HG03103 (cell line): ENCODE measurements around the gene CYP27B1.

Experiments used
- ATAC-seq: cut with Tn5 transposase; IDR thresholded peaks from one replicate; pipeline ENCODE4 v1.9.1; 2021; ENCODE audit warnings: low read depth; ENCODE audit not compliant: unreplicated experiment

The CYP27B1 gene

GRCh38 chr12:57737467-57738460 is 29.1 kb downstream of the CYP27B1 start:
- ATAC-seq: no peak

DNA sequence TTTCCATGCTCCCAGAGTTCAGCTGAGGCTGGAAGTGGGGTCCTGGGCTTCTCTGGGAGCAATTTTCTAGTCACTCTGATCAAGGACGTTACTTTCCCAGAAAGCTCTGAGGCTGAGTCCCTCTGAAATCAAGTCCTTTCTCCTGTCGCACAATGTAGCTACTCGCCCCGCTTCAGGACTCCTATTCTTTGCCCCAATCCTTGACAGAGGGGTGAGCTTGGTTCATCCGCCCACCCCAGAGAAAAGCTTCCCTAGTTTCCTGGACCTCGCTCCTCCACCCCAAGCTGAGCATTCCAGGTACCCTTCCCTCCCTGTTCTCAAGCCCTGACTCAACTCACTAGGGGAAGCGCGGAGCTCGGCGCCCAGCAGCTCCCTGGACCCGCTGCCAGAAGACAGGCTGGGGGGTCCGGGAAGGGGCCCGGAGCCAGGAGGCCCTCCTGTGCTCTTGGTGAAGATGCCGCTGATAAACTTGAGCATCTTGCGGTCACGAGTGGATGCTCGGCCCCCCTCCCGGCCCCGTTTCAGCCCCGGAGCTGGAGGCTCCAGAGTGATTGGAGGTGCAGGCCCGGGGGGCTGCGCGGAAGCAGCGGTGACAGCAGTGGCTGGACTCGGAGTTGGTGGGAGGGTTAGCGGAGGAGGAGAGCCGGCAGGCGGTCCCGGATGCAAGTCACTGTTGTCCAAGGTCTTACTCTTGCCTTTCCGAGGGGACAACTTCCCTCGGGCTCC is 30.0 kb downstream of the CYP27B1 start:
- no peak for ATAC-seq

- ATAC-seq: no peak
Observed at GRCh38 chr12:57735952-57736740, 30.7 kb downstream of the CYP27B1 start.

- no peak for ATAC-seq
Observed at GRCh38 chr12:57735198-57735855, 31.6 kb downstream of the CYP27B1 start.

- ATAC-seq: no peak
Observed at GRCh38 chr12:57734591-57734990, 32.3 kb downstream of the CYP27B1 start.

DNA sequence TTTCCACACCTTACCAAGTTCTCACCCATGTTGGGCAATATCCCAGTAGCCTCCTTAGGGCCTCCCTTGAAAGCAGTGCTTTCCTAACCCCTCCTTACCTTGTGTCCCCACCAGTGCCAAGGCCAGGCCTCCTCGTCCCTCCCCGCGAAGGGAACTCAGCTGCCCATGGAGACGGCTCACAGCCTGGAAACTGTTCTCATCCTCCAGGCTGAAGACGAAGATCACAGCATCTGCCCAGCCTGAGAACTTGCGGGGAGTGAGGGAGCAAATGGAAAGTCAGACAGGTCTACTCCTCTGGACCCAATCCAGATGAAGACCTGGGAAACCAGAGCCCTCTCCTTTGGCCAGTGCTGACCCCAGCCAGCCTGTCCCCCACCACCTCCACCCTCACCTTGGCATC is 33.0 kb downstream of the CYP27B1 start:
- ATAC-seq: no peak

- no peak for ATAC-seq
Observed at GRCh38 chr12:57732726-57733593, 33.9 kb downstream of the CYP27B1 start.

GRCh38 chr12:57732270-57732669 is 34.6 kb downstream of the CYP27B1 start:
- no peak for ATAC-seq

GRCh38 chr12:57731411-57732080 is 35.3 kb downstream of the CYP27B1 start:
- ATAC-seq: no peak

GRCh38 chr12:57730336-57731067 is 36.4 kb downstream of the CYP27B1 start:
- ATAC-seq: no peak

DNA sequence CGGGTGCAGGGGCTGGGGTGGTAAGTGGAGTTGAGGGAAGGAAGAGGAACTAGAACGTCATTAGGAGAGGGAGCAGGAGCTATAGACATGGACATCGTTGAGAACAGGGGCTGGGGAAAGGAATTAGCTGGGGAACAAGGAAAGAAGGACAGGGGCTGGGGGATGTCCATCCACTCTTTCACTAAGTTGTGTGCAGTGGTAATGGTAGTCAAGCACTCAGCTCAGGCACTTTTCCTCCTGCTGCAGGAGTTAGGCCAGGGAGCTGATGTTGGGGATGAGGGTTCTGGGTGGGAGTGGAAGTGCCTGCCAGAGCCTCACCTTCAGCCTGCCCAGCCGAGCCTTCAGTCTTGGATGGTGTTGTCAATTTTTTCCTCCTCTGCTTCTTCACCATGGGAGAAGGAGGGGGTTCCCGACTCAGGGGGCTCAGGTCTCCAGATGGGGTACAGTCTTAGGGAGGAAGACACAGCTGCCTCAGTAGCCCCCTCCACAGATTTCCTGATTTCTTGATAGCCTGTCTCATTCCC is 37.5 kb downstream of the CYP27B1 start:
- ATAC-seq: no peak

DNA sequence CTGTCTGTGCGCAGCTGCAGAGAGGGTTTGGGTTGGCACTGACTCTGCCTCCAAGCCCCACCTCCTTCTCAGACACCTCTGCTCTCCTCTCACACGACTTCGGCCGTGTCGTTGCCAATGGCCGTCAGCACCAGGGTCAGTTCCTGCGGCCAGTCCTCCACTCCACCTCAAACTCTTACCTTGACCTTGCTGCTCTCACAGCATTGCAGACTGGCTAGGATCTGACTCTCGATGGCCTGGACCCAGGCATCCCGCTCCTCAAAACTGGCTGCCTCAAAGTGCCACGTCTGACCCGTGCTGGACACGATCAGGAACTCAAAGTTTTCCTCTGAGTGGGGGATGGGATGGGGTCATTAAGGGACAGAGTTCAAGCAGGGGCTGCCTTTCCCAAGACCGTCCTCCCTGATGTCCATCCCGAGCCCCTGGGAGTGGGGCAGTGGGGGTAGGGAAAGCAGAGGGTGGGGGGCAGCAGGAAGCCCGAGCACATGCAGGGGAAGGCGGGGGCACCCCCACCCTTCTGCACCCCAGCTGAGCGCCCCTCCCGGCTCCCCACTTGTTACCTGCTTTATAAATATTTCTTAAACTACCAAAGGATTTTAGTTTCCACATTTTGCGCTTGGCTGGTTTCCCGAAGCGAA is 39.0 kb downstream of the CYP27B1 start:
- ATAC-seq: no peak

DNA sequence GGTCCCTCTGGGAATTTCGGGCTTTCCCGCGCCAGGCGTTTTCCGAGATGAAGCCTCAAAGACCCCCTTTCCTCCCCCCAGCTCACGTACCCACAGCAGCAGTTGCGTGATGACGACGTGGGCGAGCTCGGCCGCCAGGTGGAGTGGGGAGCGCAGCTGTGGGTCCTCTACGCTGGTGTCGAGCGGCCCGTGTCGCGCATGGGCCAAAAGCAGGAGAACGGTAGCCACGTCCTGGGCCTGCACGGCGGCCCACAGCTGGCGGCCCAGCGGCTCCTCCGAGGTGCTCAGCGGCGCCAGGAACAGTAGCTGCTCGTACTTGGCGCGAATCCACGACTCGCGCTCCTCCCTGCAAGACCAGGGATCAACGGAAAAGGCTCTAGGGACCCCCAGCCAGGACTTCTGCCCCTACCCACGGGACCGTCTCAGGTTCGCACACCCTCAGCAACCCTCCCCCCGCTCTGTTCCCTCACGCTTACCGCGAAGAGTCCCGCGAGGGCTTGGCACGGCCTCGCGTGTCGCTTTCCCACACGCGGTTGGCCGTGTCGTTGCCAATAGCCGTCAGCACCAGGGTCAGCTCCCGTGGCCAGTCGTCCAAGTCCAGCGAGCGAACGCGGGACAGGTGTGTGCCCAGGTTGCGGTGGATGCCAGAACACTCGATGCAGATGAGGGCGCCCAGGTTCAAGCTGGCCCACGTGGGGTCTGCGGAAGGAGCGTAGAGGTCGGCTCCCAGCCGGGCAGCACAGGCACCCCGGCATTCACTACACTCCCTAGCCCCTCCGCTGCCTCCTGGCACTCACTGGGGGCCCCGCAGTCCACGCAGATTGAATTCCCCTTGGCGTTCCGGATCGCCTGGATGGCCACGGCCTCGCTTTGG is 39.8 kb downstream of the CYP27B1 start:
- ATAC-seq: no peak

- no peak for ATAC-seq
Observed at GRCh38 chr12:57726151-57726883, 40.6 kb downstream of the CYP27B1 start.

DNA sequence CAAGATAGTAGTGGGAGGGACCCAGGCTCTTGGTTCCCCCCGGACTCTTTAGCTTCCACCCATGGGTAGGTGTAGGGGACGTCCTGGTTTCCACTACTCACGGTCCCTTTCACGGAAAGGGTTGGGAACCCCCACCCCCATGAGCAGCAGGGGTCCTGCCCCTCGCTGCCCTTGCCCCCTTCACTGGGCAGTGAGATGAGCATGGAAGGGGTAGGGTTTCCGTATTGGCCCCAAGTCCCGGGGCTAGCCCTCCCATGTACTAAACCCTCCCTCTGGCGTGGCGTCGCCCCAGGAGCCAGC is 41.1 kb downstream of the CYP27B1 start:
- no peak for ATAC-seq
